CD4-positive, alpha-beta T cell treated with Interferon gamma for 1 hour (primary cell): ENCODE data around the gene PRG3.
"Not testable (repeated sequence)": the region's sequence is repeated elsewhere in the genome, so short reads cannot be mapped to it uniquely, and the experiment has no call there.

ENCODE experiments used
- DNase-seq: peaks from one replicate; pipeline ENCODE4 v3.0.0-alpha.2; 2020

Gene PRG3

DNA sequence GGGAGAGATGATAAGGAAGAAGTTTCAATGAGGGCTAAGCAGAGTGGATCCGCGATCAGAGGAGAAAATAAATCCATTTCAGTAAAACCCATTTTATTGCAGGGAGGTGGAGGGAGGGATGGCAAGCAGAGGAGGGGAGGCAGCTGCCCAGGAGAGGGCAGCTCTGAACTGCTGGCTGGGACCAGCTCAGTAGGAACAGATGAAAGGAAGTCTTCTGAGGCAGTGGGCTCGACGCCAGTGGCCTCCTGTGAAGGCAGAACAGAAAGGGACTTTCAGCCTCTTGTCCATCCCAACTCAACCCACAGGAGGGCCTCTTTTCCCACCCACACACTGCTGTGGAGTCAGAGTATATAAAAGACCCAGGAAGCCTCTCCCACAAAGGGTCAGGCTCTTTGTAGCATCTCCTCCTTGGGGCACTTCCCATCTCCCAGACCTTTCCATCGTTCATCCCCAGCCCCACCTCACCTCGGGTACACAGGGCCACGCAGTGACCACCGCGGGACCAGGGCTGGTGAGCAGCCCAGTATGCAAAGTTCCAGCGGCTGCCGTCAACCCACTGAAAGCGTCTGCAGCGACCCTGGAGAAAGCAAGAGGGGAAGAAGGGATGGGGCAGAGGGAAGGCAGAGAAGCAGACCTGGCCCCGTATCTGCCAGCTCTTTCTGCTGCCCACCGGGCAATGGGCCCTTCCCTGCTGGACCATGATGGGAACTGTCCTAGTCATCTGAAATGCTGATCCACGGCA is 6.5 kb upstream of the PRG3 start:
- DNase-seq, result no peak

DNA sequence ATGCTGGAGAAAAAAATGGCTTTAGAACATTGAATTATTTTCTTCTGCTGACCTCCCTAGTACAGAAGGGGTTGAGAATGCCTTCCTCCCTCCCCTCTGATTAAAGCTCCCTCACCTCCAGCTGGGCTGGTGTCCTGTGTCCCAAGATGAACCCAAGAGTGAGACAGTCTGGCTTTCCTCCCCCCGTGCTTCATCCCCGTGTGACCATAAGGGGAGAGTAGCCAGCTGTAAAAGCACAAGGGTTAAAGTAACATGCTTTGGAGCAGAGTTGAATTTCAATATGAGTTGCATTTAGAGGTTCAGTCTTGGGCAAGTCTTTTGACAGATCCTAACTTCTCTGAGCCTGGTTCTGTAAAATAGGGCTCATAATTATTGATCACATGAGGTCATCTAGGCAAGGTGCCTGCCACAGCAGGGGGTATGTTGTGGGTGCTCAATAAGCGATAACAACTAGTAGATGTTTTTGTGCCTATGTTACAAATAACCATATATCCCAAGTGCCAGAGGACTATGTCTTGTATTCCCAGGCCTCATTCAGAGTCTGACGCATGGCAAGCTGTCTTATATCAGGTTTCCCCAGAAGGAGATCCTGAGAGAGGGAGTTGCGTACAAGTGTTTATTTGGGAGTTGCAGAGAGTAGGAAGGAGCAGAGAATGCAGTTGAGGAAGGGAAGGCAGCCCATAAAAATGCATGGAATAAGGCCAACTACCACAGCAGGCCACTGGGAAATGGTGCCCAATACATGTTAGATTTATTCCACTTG is 5.4 kb upstream of the PRG3 start:
- no peak for DNase-seq

DNA sequence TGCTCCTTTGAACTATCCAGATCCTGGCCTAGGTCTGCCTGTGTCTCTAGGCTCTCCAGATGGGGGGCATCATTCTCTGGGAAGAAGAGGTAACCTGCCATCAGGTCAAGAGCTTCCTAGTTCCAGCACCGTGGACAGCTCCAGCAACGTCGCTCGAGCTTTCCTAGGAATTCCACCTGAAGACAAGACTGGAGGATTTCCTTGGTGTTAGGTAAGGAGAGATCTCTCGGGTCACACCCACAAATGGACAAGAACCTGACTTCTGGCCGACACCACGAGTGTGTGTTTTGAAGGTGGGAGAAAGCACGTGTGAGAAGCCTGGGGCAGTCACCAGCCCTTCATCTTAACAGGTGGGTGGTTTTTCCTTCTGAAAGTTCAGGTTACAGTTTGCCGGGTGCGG is 1.2 kb downstream of the PRG3 start:
- DNase-seq, result no peak

DNA sequence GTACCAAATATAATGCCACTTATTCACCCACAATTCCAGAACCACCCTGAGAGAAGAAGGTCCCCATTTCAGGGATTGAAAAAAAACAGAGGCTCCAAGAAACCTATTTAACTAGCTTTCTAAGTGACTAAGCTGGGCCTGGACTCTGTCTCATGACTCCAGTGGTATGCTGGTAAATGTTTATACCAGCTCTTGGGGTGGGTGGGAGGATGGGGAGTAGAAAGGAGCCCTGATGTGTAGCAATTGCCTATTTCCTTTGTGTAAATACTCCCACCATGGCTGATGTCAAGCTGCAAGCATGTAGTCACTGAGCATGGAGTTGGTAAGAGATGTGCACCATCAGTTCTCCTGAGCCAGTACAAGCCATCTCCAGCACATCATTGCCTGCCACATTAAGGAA is 2.8 kb downstream of the PRG3 start:
- DNase-seq, result no peak

DNA sequence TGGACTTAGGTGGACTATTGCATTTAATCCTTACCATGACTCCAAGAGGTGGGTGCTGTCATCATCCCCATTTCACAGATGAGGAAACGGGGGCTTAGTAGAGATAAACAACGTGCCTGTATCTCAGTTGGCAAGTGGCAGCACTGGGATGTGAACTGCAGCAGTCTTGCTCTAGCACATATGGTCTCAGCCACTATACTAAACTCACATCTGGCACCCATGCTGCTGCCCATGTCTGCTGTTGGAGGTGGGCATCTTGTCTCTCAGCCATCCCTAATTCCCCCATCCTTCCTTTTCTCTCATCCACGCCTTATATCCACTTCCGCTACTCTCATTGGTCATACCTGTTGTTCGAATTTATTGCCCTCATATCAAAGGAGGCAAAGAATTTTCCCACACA is 3.8 kb downstream of the PRG3 start:
- DNase-seq, result no peak

GRCh38 chr11:57376095-57377090 is 4.6 kb downstream of the PRG3 start:
- no peak for DNase-seq

DNA sequence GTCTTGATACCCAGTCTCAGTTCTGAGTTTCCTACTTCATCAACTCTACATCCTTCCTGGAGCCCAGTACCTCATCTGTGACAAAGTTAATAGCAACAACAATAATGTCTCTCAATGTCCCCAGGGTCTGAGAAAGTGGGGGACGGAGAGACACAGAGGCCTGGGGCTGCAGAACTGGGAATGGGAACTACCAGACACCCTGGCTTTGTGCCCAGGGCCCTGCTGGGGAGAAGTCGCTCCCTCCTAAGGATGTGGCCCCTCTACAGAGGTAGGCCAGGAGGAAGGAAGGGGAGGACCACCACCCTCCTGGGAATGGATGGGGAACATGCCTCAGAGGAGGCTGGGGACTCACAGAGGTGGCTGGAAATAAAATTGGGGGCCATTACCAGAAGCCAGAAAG is 5.5 kb downstream of the PRG3 start:
- no peak for DNase-seq

GRCh38 chr11:57374966-57375365 is 6.0 kb downstream of the PRG3 start:
- DNase-seq, result no peak

DNA sequence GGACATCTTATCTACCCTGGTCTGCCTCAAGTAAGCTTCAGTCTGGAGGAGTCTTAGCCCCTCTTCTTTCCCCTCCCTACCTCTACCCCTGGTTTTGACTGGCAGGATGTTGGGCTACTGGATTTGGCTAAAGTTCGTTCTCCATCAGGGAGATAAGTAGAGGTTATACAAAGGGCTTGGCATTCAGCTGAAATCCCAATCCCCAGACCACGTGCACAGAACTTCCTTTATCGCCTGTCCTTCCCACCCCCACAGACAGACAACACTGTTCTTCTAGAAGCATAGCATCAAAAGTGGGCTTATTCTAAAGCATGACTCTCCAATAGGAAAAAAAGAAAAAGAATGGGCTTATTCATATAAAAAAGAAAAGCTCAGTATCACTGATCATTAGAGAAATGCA is 7.8 kb downstream of the PRG3 start:
- DNase-seq, result no peak

- DNase-seq, result no peak
Observed at GRCh38 chr11:57370941-57371340, 10.0 kb downstream of the PRG3 start.

GRCh38 chr11:57370251-57370650 is 10.7 kb downstream of the PRG3 start:
- DNase-seq, result no peak

DNA sequence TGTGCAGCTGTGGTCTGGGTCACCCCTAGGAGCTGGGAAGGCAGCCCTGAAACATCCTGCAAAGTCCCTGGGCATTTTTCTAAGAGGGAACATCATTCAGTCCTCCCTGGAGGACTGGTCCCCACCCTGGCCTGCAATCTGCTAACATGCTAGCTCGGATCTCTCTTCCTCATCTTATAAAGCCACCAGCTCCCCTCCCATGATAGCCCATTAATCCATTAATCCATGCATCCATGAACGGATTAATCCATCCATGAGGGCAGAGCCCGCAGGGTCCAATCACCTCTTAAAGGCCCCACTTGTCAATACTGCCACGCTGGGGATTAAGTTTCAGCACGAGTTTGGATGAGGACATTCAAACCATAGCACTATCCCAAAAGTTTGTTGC is 12.1 kb downstream of the PRG3 start:
- no peak for DNase-seq

- DNase-seq, result no peak
Observed at GRCh38 chr11:57368106-57368844, 12.7 kb downstream of the PRG3 start.

- DNase-seq, result no peak
Observed at GRCh38 chr11:57364851-57365660, 15.9 kb downstream of the PRG3 start.

DNA sequence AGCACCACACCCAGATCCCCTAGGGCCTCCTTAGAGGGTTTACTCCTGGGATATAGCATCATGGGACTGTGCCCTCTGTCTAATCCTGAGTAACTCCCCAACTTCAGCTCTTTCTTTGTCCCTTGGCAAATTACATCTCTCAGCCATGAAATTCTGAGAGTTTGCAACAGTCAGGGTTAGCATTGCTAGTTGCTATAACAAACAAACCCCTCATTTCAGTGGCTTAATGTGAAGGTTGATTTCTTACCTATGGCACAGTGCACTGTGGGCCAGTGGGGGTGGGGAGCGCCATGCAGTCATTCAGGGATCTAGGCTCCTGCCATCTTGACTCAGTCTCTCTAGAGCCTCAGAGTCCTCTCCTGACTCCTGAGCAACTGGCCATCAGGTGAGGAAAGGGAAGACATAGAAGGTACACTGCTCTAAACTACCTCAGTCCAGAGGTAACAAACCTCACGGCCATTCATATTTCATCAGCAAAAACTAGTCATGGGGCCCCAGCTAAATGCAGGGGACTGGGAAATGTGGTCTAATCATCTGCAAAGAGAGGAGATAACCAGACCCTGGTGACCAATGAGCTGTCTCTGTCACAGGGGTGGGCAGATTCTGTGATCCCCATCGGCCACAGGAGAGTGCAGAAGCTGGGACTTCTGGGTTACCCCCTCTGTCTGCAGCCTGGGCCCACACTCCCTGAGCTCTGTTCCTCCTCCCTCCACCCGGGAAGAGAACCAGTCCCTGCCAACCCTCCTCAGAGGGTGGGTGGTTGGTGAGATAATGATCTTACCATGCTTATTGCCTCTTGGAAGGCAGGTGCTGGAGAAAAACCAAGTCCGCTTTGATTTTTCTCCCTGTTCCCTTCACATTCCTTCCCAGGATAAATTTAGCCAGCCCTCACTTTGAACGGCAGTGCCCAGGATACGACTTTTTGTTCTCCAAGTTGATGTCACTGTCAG is 17.5 kb downstream of the PRG3 start:
- no peak for DNase-seq

- no peak for DNase-seq
Observed at GRCh38 chr11:57361926-57362325, 19.0 kb downstream of the PRG3 start.

DNA sequence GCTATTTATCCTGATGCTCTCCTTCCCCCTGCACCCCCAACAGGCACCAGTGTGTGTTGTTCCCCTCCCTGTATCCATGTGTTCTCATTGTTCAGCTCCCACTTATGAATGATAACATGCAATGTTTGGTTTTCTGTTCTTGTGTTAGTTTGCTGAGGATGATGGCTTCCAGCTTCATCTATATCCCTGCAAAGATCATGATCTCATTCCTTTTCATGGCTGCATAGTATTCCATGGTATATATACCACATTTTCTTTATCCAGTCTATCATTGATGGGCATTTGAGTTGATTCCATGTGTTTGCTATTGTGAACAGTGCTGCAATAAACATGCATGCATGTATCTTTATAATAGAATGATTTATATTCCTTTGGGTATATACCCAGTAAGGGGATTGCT is 19.5 kb downstream of the PRG3 start:
- not testable (repeated sequence) for DNase-seq

DNA sequence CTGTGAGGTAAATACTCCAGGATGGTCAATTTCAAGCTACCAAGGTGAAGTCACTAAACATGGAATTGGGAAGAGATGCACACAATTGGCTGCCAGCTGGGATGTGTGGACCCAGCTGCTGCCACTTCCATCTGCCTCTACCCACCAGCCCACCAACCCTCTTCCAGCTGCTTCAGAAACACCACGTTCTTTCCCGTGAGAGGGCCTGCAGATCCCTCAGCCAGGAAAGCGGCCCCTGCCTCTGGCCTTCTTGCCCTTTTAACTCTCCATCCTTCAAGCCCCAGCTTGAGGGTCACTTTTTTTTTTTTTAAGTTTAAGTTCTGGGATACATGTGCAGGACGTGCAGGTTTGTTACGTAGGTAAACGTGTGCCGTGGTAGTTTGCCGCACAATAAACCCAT is 20.0 kb downstream of the PRG3 start:
- no peak for DNase-seq

- no peak for DNase-seq
Observed at GRCh38 chr11:57359896-57360690, 20.9 kb downstream of the PRG3 start.

DNA sequence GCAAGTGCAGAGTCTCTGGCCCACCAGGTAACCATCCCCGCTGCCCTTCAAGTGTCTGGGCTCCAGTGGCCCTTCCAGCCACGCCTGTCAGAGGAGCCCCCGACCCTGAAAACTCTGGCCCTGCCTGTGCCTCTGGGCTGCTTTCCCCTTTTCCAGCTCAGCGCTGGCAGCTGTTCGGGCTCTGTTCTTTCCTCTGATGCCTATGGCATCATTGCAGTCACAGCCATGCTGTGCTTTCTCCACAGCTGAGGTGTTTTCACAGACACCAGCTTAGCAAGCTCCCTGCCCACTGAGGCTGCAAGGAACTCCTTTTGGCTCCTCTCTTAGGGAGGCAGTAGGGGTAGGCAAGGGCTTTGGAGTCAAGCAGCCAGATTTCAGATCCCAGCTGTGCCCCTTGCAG is 21.6 kb downstream of the PRG3 start:
- no peak for DNase-seq
